MG63 (cell line): ENCODE data around the gene FAM181A. TPM values are rescaled to one million over a fixed set of nuclear protein-coding genes. Genes with fewer than 3 reads are reported as not detected.

Experiments
- DNase-seq: peaks from one replicate; pipeline ENCODE4 v3.0.0-alpha.2; 2020
- H3K27me3 ChIP-seq: fragments of 250-450 bp; sonication (Bioruptor Pico); 2 replicates; pipeline ENCODE4 v1.5.1; 2020; ENCODE audit warnings: mild to moderate bottlenecking, moderate library complexity
- H3K36me3 ChIP-seq: fragments of 250-450 bp; sonication (Bioruptor Pico); 2 replicates; pipeline ENCODE4 v1.5.1; 2020; ENCODE audit warnings: mild to moderate bottlenecking, moderate library complexity
- H3K4me3 ChIP-seq: fragments of 250-450 bp; sonication (Bioruptor Pico); 2 replicates; pipeline ENCODE4 v1.5.1; 2020; ENCODE audit warnings: mild to moderate bottlenecking, moderate library complexity
- H3K9me3 ChIP-seq: fragments of 250-450 bp; sonication (Bioruptor Pico); 2 replicates; pipeline ENCODE4 v1.5.1; 2020; ENCODE audit warnings: mild to moderate bottlenecking, moderate library complexity
- total RNA-seq: library from RNA; depleted of rRNA; stranded (reverse); fragments of >200 nt; shearing (Covaris generic); gene quantifications from 2 replicates; pipeline ENCODE4 v1.2.3, GENCODE V29; 2014; ENCODE audit warnings: low replicate concordance

Gene FAM181A
- total RNA-seq, 1 experiment from 2014 or later, result not detected

DNA sequence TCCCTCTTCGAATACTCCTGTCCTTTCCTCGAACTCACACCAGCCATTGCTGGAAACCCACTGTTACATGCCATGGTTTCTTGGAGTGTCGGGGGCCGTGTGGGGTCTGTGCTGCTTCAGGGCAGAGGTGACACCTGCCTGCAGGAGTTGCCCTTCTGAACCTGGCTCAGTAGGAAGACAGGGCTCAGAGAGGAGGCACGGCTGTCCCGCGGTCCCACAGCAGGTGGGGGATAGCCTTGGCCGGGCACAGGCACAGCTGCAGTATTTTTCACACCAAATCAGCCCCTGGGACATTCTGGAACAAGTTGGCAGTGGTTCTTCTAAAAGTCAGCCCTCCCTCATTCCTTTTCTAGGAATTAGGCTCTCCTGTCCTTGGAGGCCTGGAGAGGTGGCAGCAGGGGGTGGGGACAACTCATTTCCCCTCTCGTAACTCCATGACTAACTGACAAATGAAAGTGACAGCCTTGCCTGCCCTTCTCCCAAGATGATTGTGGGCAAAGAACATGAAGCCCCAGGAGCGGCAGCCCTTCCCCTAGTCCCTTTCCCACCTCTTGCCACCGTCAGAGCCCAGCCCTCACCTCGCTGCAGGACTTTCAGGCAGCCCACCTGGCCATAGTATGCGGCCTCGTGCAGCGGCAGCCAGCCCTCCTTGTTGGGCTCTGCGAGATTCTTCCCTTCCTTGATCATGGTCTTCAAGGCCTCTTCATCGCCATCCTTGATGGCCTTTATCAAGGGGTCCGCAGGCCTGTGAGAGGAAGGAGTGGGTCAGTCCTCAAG is 26.8 kb downstream of the FAM181A start:
- DNase-seq, result no peak
- no peaks in the 10 kb centered on the region for H3K9me3 ChIP-seq
- no peaks in the 10 kb centered on the region for H3K27me3 ChIP-seq
- no peak overlapping the region for H3K4me3 ChIP-seq
- no peaks in the 10 kb centered on the region for H3K36me3 ChIP-seq

GRCh38 chr14:93954516-93954830 is 27.3 kb downstream of the FAM181A start:
- Histone ChIP-seq H3K4me3 (no peak overlapping the region), H3K9me3 (no peaks in the 10 kb centered on the region), H3K36me3 (no peaks in the 10 kb centered on the region), H3K27me3 (no peaks in the 10 kb centered on the region)
- no peak for DNase-seq

DNA sequence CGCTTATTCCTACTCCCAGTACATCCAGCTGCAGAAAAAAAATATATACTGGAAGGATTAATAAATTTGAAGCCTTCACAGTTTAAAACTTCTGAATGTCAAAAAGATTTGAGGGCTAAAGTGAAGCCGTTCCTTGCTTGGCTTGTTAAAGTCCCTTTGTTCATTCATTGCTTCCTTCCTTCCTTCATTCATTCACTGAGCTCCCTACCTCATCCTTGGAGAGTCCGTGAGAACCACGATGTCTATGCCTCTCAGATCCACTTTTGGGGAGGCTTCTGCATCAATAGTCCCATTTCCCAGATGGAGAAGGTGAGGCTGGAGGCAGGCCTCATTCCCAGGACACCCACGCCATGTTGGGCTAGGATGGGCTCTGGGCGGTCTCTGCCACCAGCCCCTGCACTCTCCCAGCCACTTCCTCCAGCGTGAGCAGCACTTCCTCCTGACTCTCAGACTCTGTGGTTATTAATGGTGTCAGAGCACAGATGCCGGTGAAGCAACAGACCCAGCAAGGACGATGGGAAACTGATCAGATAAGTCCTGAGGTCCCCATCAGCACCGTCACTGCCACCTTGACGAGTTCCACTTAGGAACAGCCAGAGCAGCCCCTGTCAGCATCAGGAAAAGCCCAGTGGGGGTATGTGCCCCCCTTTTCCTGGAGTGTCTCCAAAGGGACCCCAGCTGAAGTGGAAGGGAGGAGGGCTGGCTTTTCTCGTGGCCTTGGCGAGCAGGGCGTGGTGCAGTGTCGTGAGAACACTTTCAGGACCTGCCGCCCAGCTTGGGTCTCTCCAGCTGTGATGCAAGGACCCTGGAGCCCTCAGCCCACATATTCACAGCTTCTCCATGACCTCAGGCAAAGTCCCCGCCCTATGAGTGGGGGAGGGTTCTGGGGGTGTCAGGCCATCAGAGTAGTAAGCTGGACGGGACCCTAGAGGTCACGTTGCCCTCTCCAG is 28.0 kb downstream of the FAM181A start:
- no peaks in the 10 kb centered on the region for H3K9me3 ChIP-seq
- no peak overlapping the region for H3K4me3 ChIP-seq
- no peaks in the 10 kb centered on the region for H3K36me3 ChIP-seq
- no peaks in the 10 kb centered on the region for H3K27me3 ChIP-seq
- no peak for DNase-seq

GRCh38 chr14:93955850-93956481 is 28.8 kb downstream of the FAM181A start:
- DNase-seq, result no peak
- no peaks in the 10 kb centered on the region for H3K9me3 ChIP-seq
- H3K36me3 ChIP-seq, result no peaks in the 10 kb centered on the region
- no peaks in the 10 kb centered on the region for H3K27me3 ChIP-seq
- no peak overlapping the region for H3K4me3 ChIP-seq

GRCh38 chr14:93956514-93957332 is 29.6 kb downstream of the FAM181A start:
- H3K27me3 ChIP-seq, result no peaks in the 10 kb centered on the region
- no peak overlapping the region for H3K4me3 ChIP-seq
- H3K9me3 ChIP-seq, result no peaks in the 10 kb centered on the region
- no peaks in the 10 kb centered on the region for H3K36me3 ChIP-seq
- no peak for DNase-seq

- Histone ChIP-seq H3K4me3 (no peak overlapping the region), H3K27me3 (no peaks in the 10 kb centered on the region), H3K9me3 (no peaks in the 10 kb centered on the region), H3K36me3 (no peaks in the 10 kb centered on the region)
- no peak for DNase-seq
Measured at GRCh38 chr14:93957333-93957710, 30.2 kb downstream of the FAM181A start.

DNA sequence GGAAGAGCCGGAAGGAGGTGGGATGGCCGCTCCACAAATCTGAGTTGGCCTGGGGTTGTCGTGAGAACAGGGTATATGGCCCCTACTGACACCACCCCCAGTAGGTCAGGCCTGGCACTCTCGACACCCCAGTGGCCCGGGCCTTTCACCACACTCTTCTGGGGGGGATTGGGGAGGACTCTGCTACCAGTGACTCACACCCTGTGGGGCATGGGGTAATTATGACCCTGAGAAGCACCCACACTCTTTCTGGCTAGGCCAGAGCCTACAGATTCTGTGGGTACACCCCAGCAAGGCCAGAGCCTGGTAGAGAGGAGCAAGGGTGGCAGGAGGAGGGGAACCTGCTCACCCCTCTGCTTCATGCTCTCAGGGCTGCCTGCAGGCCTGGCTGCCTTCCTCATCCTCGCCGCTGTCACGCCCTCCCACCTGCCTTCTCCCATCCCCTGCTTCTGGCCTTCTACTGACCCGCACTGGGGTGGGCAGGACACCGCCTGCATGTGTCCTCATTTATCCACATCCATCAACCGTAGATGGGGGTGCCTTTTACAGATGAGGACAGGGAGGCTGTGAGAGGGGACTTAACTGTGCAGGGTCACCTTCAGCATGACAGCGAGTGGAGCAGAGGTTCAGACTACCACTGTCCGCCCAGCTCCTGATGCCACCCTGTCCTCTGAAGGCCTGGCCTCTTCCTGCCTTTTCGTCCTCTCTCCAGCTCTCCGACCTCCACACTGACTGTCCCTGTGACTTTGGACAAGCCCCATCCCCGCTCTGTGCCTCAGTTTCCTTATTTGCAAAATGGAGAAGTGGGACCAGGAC is 30.8 kb downstream of the FAM181A start:
- Histone ChIP-seq H3K9me3 (no peaks in the 10 kb centered on the region), H3K36me3 (no peaks in the 10 kb centered on the region), H3K4me3 (no peak overlapping the region), H3K27me3 (no peaks in the 10 kb centered on the region)
- no peak for DNase-seq

GRCh38 chr14:93958567-93959238 is 31.6 kb downstream of the FAM181A start:
- no peak for DNase-seq

GRCh38 chr14:93959239-93960107 is 32.3 kb downstream of the FAM181A start:
- Histone ChIP-seq H3K4me3 (no peak overlapping the region), H3K9me3 (no peaks in the 10 kb centered on the region), H3K27me3 (no peaks in the 10 kb centered on the region), H3K36me3 (no peaks in the 10 kb centered on the region)
- DNase-seq, result peak; percentile 94

More at GRCh38 chr14:93958567-93959238, 31.6 kb downstream of the FAM181A start:
- no peaks in the 10 kb centered on the region for H3K36me3 ChIP-seq
- H3K9me3 ChIP-seq, result no peaks in the 10 kb centered on the region
- no peaks in the 10 kb centered on the region for H3K27me3 ChIP-seq
- H3K4me3 ChIP-seq, result no peak overlapping the region

DNA sequence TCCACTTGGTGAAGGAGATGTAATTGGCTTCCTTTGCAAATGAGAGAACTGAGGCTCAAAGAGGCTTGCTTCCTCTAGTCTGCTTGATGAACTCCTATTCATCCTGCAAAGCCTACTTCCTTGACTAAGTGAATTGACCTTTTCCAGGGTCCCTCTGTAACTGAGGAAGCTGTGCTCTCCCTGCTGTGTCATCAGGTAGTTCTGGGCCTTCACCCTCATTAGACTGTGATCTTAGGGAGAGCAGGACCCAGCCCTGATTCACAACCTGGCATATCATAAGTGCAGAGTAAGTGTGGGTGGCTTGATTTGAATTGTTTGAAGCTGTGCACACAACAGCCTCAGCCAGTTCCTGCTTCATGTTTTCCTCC is 32.9 kb downstream of the FAM181A start:
- Histone ChIP-seq H3K4me3 (no peak overlapping the region), H3K9me3 (peaks cover 3% of the 10 kb centered on the region; the same call in 1 of the 2 replicates), H3K36me3 (no peaks in the 10 kb centered on the region), H3K27me3 (no peaks in the 10 kb centered on the region)
- DNase-seq, result no peak

- peaks cover 4% of the 10 kb centered on the region; the same call in 1 of the 2 replicates for H3K9me3 ChIP-seq
- H3K4me3 ChIP-seq, result no peak overlapping the region
- DNase-seq, result no peak
- H3K27me3 ChIP-seq, result no peaks in the 10 kb centered on the region
- H3K36me3 ChIP-seq, result no peaks in the 10 kb centered on the region
Measured at GRCh38 chr14:93960774-93961438, 33.8 kb downstream of the FAM181A start.

GRCh38 chr14:93961620-93962019 is 34.5 kb downstream of the FAM181A start:
- no peaks in the 10 kb centered on the region for H3K27me3 ChIP-seq
- DNase-seq, result no peak
- no peak overlapping the region for H3K4me3 ChIP-seq
- H3K36me3 ChIP-seq, result no peaks in the 10 kb centered on the region
- peaks cover 4% of the 10 kb centered on the region; the same call in 1 of the 2 replicates for H3K9me3 ChIP-seq

GRCh38 chr14:93962701-93963601 is 35.8 kb downstream of the FAM181A start:
- no peak overlapping the region for H3K4me3 ChIP-seq
- H3K9me3 ChIP-seq, result peaks cover 4% of the 10 kb centered on the region; the same call in 1 of the 2 replicates
- H3K27me3 ChIP-seq, result no peaks in the 10 kb centered on the region
- peak; percentile 32 for DNase-seq
- H3K36me3 ChIP-seq, result no peaks in the 10 kb centered on the region
